Tibial nerve (tissue), 4 donors: ENCODE data around the gene PLD5. TPM values are rescaled to one million over a fixed set of nuclear protein-coding genes. Genes with fewer than 3 reads are reported as not detected.
"Not testable (repeated sequence)": the region's sequence is repeated elsewhere in the genome, so short reads cannot be mapped to it uniquely, and the experiment has no call there.

Experiments
- DNase-seq, 2 donors: peaks; one replicate each; pipeline ENCODE4 v3.0.0-alpha.2; 2019; ENCODE audit warnings: low spot score in 2 of 2
- H3K27ac ChIP-seq, 4 donors: fragments of 200-600 bp; sonication (generic) in 3 of 4; one replicate each; pipeline ENCODE4 v1.5.1; 2017 to 2019; ENCODE audit warnings: mild to moderate bottlenecking in 1 of 4
- H3K27me3 ChIP-seq, 2 donors: fragments of 200-600 bp; sonication (generic) in 1 of 2; one replicate each; pipeline versions ENCODE4 v1.5.1 to v1.6.0; 2017 to 2019
- H3K36me3 ChIP-seq, 3 donors: fragments of 200-600 bp; sonication (generic); one replicate each; pipeline ENCODE4 v1.5.1; 2018 to 2019
- H3K4me1 ChIP-seq, 4 donors: fragments of 200-600 bp; sonication (generic) in 3 of 4; one replicate each; pipeline ENCODE4 v1.5.1; 2017 to 2019
- H3K4me3 ChIP-seq, 4 donors: fragments of 200-600 bp; sonication (generic) in 3 of 4; one replicate each; pipeline ENCODE4 v1.5.1; 2017 to 2019; ENCODE audit warnings: mild to moderate bottlenecking in 1 of 4, moderate library complexity in 1 of 4
- H3K9me3 ChIP-seq, 4 donors: fragments of 200-600 bp; sonication (generic) in 3 of 4; one replicate each; pipeline ENCODE4 v1.5.1; 2017 to 2019
- EP300 ChIP-seq, 2 donors: sonication (generic); formaldehyde crosslinking; IDR thresholded peaks; one replicate each; pipeline ENCODE4 v1.6.1; 2017; ENCODE audit warnings: antibody characterized with exemption in 2 of 2, mild to moderate bottlenecking in 1 of 2
- POLR2A ChIP-seq, 2 donors: fragments of 450-650 bp; IDR thresholded peaks; one replicate each; pipeline ENCODE4 v1.6.1; 2017; ENCODE audit warnings: antibody characterized with exemption in 2 of 2, mild to moderate bottlenecking in 2 of 2, moderate library complexity in 2 of 2
- WGBS, 2 donors: methylation state at CpG; one replicate each; pipeline ENCODE4 v1.1.5; 2018; 5-methylcytosine and 5-hydroxymethylcytosine counted together
- total RNA-seq, 4 donors: library from RNA; depleted of rRNA; stranded (reverse); fragments of >200 nt; gene quantifications; one replicate each; pipeline ENCODE4 v1.1.0, GENCODE V29; 2016
- TF ChIP-seq, protein P1 (sequence below), 5 experiments: fragments of 200-600 bp in 3 of 5; fragments of 450-650 bp in 2 of 5; sonication (generic) in 3 of 5; IDR thresholded peaks; one replicate each; pipeline ENCODE4 v1.5.1; 2016 to 2019; ENCODE audit warnings: antibody characterized with exemption in 5 of 5, mild to moderate bottlenecking in 3 of 5, moderate library complexity in 2 of 5

Gene PLD5
- total RNA-seq, 4 donors from 2014 or later, result 0.21 to 0.59 TPM; not detected in 2

DNA sequence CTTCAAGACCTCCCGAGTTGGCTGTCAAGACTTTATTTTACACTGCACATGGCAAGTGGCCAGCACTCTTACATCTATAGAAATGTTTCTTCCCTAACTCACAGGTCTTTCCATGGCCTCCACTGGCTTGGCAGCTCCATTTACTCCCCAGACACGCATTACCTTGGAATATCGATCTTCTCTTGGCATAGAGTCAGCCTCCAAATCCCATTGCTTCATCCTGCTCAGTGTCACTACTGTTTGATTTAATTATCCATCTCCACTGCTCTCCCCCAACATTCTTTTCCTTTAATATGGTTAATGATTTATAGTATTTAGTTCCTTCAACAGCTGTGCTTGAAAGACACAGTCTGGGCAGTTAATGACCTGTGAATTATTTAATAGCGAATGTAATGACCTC, 284.4 kb downstream of the PLD5 start:
- Histone ChIP-seq H3K27me3 (no peaks in the 10 kb centered on the region), H3K27ac (no peak overlapping the region), H3K9me3 (no peaks in the 10 kb centered on the region), H3K36me3 (no peaks in the 10 kb centered on the region), H3K4me1 (peaks cover 0 to 5% (median 0%) of the 10 kb centered on the region in 4 donors), H3K4me3 (no peak overlapping the region)
- 52 to 63% methylated on average over 4 of the region's 4 CpGs for WGBS, 2 donors
- no peak for TF ChIP-seq POLR2A (IDR thresholded peaks at IDR 0.05)
- no peak for TF ChIP-seq EP300 (IDR thresholded peaks at IDR 0.05)
- TF ChIP-seq, protein P1, sequence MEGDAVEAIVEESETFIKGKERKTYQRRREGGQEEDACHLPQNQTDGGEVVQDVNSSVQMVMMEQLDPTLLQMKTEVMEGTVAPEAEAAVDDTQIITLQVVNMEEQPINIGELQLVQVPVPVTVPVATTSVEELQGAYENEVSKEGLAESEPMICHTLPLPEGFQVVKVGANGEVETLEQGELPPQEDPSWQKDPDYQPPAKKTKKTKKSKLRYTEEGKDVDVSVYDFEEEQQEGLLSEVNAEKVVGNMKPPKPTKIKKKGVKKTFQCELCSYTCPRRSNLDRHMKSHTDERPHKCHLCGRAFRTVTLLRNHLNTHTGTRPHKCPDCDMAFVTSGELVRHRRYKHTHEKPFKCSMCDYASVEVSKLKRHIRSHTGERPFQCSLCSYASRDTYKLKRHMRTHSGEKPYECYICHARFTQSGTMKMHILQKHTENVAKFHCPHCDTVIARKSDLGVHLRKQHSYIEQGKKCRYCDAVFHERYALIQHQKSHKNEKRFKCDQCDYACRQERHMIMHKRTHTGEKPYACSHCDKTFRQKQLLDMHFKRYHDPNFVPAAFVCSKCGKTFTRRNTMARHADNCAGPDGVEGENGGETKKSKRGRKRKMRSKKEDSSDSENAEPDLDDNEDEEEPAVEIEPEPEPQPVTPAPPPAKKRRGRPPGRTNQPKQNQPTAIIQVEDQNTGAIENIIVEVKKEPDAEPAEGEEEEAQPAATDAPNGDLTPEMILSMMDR (IDR thresholded peaks at IDR 0.05), result no peak
- DNase-seq, result no peak

DNA sequence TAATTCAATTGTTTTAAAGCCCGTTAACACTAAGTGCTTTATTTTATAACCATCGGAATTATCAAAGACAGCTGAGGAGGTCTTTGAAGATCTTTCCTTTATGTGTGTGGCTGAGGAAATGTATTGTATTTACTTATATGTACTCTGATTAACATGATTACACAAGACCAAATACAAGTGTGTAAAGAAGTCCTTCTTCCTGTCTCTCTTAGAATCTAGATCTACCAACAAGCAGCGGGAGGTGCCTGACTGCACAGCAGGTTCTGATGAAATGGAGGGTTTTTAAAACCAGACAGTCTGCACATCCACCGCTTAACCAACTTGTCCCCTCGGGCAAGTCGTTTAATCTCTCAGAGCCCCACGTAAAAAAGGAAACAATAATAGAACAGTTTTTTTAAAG, 285.1 kb downstream of the PLD5 start:
- Histone ChIP-seq H3K9me3 (no peaks in the 10 kb centered on the region), H3K27me3 (no peaks in the 10 kb centered on the region), H3K36me3 (no peaks in the 10 kb centered on the region), H3K4me1 (peaks cover 0 to 5% (median 0%) of the 10 kb centered on the region in 4 donors), H3K4me3 (no peak overlapping the region), H3K27ac (no peak overlapping the region)
- whole genome bisulfite sequencing, 2 donors, result 63 to 64% methylated on average over 7 of the region's 7 CpGs
- TF ChIP-seq, protein P1 (IDR thresholded peaks at IDR 0.05), result no peak
- no peak for TF ChIP-seq POLR2A (IDR thresholded peaks at IDR 0.05)
- TF ChIP-seq EP300 (IDR thresholded peaks at IDR 0.05), result no peak
- no peak for DNase-seq

DNA sequence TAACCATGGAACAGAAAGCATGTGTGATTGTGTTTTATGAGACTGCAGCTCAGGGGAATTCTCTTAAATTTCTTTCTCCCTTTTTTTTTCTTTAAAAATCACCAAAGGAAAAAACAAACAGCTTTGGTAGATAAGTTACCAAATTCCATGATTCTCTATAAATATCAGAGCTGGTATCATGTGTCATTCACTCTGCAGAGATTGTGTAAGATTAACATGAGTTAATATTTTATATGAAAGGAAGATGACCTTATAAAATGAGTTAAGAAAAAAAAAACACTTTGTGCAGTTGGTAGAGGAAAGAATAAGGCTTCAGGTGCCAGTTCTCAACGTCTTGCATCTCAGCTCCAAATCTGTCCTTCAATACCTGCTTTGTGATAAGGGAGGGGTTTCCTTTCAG, 287.4 kb downstream of the PLD5 start:
- WGBS, 2 donors, result 51 to 65% methylated on average over 1 of the region's 1 CpG
- no peaks in the 10 kb centered on the region for H3K9me3 ChIP-seq
- H3K4me1 ChIP-seq, result no peaks in the 10 kb centered on the region
- H3K36me3 ChIP-seq, result no peaks in the 10 kb centered on the region
- H3K4me3 ChIP-seq, result no peak overlapping the region
- TF ChIP-seq EP300 (IDR thresholded peaks at IDR 0.05) (no peak), POLR2A (IDR thresholded peaks at IDR 0.05) (no peak)
- TF ChIP-seq, protein P1 (IDR thresholded peaks at IDR 0.05), result no peak
- no peak for DNase-seq
- H3K27me3 ChIP-seq, result no peaks in the 10 kb centered on the region
- H3K27ac ChIP-seq, result no peak overlapping the region

DNA sequence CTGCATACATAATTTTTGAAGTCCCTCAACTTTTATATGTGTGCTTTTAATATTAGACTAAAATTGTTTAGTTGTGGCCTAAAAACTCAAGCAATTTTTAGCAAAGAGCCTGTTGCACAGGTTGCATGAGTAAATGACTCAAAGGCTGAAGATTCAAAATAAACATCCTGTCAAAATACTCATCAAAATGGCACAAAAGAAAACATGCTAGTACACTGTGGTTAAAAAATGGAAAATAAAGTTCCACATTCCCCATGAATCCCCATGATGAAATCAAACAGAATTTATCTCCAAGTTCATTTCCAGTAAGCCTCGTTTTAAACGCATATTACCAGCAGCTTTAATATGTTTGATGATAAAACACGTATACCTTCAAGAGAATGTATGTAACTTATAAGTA, 295.5 kb downstream of the PLD5 start:
- Histone ChIP-seq H3K36me3 (no peaks in the 10 kb centered on the region), H3K27me3 (no peaks in the 10 kb centered on the region), H3K4me3 (no peak overlapping the region), H3K27ac (no peak overlapping the region), H3K4me1 (no peaks in the 10 kb centered on the region), H3K9me3 (no peaks in the 10 kb centered on the region)
- WGBS, 2 donors, result 89 to 91% methylated on average over 3 of the region's 3 CpGs
- DNase-seq, result no peak
- TF ChIP-seq, protein P1 (IDR thresholded peaks at IDR 0.05), result no peak
- TF ChIP-seq POLR2A (IDR thresholded peaks at IDR 0.05), result no peak
- TF ChIP-seq EP300 (IDR thresholded peaks at IDR 0.05), result no peak

- Histone ChIP-seq H3K9me3 (no peaks in the 10 kb centered on the region), H3K27me3 (no peaks in the 10 kb centered on the region), H3K36me3 (no peaks in the 10 kb centered on the region), H3K4me1 (no peaks in the 10 kb centered on the region), H3K27ac (no peak overlapping the region), H3K4me3 (no peak overlapping the region)
- TF ChIP-seq POLR2A (IDR thresholded peaks at IDR 0.05) (no peak), EP300 (IDR thresholded peaks at IDR 0.05) (no peak)
- TF ChIP-seq, protein P1 (IDR thresholded peaks at IDR 0.05), result no peak
- WGBS, 2 donors, result 91 to 92% methylated on average over 9 of the region's 9 CpGs
- no peak for DNase-seq
Measured at GRCh38 chr1:242225767-242226573, 298.5 kb downstream of the PLD5 start.

DNA sequence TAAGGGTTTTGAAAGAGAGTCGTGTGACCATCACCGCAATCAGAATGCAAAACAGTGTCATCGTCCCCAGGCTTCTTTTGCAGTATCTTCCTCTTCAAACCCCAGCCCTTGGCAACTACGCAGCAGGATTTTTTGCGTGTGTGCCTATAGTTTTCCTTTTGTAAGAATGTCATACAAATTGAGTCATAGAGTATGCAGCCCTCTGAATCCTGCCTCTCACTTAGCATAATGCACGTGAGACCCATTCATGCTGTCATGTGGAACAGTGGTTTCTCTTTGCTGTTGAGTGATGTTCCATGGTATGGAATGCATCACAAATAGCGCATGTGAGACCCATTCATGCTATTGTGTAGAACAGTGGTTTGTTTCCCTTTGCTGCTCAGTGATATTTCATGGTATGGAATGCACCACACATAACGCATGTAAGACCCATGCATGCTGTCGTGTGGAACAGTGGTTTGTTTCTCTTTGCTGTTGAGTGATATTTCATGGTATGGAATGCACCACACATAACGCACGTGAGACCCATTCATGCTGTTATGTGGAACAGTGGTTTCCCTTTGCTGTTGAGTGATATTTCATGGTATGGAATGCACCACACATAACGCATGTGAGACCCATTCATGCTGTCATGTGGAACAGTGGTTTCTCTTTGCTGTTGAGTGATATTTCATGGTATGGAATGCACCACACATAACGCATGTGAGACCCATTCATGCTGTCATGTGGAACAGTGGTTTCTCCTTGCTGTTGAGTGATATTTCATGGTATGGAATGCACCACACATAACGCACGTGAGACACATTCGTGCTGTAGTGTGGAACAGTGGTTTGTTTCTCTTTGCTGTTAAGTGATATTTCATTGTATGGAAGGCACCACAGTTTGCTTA, 299.4 kb downstream of the PLD5 start:
- H3K27me3 ChIP-seq, H3K9me3 ChIP-seq, DNase-seq, H3K36me3 ChIP-seq, H3K4me3 ChIP-seq, H3K4me1 ChIP-seq, H3K27ac ChIP-seq: not testable (repeated sequence)
- WGBS, 2 donors, result 73 to 78% methylated on average over 16 of the region's 16 CpGs
